Measurements from ENCODE around the gene TSKU.

- no peak for TF ChIP-seq POLR2A (IDR thresholded peaks at IDR 0.05)
- TF ChIP-seq, protein P1, sequence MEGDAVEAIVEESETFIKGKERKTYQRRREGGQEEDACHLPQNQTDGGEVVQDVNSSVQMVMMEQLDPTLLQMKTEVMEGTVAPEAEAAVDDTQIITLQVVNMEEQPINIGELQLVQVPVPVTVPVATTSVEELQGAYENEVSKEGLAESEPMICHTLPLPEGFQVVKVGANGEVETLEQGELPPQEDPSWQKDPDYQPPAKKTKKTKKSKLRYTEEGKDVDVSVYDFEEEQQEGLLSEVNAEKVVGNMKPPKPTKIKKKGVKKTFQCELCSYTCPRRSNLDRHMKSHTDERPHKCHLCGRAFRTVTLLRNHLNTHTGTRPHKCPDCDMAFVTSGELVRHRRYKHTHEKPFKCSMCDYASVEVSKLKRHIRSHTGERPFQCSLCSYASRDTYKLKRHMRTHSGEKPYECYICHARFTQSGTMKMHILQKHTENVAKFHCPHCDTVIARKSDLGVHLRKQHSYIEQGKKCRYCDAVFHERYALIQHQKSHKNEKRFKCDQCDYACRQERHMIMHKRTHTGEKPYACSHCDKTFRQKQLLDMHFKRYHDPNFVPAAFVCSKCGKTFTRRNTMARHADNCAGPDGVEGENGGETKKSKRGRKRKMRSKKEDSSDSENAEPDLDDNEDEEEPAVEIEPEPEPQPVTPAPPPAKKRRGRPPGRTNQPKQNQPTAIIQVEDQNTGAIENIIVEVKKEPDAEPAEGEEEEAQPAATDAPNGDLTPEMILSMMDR (IDR thresholded peaks at IDR 0.05) = no peak
Measured at GRCh38 chr11:76808996-76809395, 25.8 kb downstream of the TSKU start.

Data from transverse colon (tissue), 3 donors.